ENCODE measurements around the gene ARHGAP24.

ARHGAP24 gene

DNA sequence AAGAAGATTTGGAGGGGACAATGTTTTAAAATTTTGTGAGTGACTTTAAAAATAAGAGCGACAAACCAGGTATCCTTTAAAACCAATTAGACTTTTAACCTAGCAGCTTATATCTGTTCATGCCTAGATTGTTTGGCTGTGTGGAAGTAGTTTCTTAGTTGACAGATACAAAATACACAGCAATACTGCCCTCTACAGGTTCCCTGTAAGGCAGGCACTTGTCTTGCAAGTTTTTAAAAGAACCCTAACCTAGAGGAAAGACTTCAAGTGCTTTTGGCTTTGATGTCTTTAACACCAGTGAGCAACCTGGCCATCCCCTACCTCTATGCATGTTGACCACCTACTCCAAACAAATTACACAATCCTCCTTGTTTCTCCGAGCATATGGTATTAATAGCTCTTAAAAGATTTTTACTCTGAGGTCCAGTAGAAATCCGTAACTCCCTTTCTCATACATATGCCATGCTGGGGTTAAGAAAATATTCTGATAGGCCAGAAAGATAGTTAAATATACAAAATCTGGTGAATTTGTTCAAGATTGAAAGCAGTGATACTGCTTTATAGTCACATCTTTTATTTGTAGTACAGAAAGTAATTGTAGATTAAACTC is 273.0 kb downstream of the ARHGAP24 start:
- peak; percentile 61 for DNase-seq

DNA sequence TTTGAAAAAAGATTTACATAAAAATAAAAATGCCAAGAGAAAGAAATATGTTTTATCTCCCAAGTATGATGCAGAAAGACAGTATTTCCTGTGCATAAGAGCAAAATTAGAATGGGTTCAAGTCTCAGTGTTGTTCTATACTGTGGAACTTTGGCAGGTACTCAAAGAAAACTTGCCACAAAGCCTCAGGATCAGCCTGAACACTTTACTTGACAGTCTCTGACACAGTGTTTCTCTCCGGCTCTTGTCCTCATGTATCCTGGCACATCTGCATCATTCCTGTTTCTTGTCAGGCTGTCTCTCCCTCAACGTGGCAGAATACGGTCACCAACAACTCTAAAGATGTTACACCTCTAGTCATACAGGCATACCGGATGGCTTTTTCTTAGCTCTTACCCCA is 273.7 kb downstream of the ARHGAP24 start:
- no peak for DNase-seq

DNA sequence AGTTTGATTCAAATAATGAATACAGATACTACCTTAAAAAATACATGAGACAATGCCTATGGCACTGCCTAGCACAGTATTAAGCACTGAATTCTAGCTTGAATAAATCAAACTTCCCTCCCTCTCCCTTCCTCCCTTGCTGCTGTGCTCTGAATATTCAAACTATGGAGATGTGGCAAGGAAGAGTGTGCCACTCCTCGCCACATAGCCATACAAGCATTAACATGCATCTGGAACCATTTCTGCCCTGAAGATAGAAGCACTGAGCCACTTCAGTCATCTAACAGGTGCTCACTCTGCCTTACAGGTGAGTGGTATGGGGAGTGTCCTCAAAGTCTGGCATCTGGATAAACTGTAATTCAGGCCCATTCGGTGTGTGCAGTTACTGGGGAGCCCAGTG is 276.9 kb downstream of the ARHGAP24 start:
- no peak for DNase-seq

DNA sequence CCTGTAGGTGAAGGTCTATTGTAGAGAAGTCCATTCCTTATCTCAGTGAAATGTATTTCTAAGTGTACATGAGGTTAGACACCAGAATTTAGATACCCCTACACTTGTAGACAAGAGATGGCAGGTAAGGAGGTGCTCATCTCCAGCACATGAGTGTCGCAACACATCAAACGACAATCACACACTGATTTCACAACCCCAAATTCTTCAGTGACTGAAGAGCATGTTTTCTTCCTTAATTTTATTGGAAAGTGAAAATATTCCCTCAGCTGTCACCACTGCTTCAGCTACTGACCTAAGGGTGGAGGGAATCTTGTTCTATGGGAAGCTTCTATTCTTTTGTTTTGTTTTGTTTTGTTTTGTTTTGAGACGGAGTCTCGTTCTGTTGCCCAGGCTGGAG is 280.3 kb downstream of the ARHGAP24 start:
- no peak for DNase-seq

DNA sequence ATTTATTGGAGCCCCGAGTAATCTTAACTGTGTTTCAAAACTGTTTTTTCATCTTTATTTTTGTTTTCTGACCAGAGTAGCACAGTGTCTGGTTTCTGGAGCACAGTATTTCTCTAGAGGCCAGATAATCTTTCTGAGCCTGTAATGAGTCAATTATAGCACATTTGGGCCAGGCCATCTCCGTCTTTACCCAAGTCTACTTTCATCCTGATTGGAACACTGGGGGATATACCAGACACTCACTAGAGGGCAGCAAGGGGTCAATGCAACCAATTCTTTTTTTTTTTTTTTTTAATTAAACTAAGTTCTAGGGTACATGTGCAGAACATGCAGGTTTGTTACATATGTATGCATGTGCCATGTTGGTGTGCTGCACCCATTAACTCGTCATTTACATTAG is 282.0 kb downstream of the ARHGAP24 start:
- DNase-seq = no peak

DNA sequence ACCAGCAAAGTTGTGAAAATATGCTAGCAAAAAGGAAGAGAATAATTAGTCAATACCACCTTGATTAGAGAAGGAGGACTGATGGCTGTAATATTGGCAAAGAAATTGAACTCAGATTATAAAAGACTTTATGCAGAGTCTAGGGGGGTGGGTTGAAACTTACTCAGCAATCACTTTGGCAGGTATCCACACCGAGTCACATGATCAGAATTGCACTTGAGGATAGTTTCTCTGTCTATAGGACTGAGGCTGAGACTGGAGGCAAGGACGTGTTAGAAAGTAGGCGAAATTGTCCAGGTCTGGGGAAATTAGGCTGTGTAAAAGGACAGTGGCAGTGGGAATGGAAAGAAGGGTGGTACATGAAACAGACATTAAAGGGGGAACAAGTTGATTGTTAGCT is 284.4 kb downstream of the ARHGAP24 start:
- DNase-seq = no peak

DNA sequence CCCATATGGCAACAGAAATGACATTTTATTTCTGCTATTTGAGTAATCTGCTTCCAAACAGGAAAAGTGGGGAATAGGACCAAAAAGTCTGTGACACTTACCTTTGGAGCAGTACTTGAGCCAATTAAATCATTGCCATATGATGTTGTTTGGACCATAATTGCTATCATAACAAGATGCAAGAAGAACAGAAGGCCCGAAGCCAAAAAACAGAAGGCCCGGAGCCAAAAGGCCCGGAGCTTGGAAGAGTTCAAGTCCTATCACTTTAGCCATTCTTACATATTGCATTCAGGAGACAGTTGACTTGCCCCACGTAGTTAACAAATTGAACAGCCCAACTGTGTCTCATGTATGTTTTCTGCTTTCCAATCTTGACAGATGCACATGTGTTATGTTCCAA is 285.6 kb downstream of the ARHGAP24 start:
- DNase-seq = no peak

DNA sequence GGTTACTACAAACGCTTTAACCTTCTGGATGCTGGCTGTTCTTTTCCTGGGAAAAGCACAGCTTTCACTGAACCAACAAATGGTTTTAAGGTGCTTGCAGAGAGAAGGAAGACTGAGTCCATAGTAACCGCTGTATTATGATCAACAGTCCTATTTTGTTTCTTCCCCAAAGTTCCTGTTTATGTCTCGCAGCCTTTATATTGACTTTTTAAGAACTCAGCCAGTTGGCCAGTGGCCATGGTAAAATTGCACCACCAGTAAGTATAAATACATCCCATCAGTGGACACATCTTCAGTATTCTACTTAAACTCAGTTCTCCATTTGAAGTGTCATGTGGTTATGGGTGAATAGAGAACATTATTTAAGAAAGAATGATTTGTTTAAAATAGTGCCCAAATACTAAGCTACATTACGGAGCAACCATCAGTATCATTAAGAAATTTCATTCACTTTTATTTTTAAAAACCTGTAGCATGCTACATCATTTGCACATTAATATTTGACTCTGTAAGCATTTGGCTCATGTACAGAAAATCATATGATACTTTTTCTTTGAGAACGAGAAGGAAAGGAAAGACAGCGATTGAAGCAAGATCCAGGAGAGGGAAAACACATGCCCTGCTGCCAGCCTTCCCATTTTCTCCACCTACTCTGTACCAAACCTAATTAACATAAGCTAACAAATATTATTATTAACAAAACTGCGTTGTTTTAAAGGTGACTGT is 287.0 kb downstream of the ARHGAP24 start:
- DNase-seq = no peak

DNA sequence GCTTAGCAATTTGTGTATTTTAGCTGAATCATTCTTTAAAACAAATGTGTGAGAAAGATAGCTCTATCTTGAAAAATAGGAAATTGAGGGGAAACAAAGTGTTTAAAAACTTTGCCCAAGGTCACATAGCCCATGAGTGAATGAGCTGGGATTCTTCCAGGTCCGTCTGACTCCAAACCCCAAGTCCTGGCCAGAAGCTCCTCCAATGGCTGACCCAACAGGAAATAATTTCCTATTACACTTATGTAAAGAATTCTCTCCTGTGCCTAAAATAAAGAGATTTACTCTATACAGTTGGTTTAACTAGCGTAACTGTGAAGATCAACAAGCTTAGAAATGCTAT is 287.6 kb downstream of the ARHGAP24 start:
- no peak for DNase-seq

DNA sequence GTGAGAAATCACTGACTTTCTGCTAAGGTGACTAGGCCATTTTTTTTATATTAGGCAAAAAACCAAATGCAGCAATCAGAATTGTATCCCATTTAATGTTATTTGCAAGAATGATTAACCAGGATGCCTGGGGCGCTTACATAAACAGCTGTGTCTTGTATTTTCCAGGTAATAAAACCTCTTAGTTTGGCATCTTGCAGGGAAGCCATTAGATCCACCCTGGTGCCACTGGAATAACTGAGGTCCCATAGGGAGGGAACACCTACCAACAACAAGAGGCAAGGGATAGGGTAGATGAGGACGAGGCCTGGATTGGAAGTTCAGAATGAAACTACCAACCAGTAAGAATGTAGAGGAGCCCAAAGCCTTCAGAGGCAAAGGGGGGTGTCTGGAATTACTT is 288.3 kb downstream of the ARHGAP24 start:
- DNase-seq = no peak

DNA sequence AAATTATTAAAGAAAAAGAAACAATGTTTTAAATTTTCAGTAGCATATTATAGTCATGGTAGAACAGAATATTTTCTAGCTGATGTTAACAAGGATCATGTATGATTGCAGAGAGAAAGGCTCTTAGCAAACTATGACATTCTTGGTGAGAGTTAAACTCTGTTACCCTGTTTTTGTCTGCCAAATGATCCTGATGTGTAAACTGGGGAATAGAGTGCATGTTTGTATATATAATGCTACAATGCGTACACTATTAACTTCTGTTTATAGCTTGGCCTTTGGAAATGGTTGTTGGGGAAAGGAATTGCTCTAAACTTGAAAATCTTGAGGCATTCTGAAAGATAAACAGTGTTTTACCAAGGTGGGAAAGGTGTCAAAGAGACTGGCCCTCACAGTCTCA is 292.7 kb downstream of the ARHGAP24 start:
- no peak for DNase-seq

DNA sequence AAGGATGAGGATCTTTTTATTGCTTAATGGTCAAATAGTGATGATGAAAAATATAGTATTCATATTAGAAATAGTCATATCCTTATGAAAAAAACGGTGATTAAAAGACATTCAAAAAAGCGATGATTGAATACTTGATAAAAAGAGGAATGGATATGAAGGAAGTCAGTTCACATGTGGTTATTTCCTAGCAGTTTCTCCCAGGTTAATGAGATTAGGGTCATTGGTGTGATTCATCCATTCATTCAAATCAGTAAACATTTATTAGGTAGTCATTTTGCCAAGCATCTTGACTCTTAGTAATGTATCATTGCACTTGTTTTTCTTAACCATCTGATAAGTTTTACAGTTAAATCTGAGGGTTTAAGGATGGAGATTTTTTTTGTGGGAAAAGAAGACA is 294.1 kb downstream of the ARHGAP24 start:
- DNase-seq = no peak

DNA sequence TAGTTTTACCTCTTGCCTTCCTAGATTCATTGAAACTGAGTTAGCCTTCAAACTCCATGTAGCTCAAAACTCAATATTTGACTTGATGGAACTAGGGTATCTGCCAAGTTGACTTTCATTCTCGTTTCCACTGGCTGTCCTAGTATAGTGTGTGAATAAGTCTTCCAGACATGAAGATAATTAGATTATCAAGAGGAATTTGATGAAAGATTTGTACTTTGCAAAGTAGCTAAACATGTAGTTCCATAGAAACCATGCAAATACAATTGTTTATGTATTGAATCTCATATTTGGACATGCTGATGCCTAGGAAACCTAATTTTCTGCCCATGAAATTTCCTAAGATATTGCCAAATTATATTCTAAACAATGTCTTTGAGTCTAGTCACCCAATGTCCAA is 297.5 kb downstream of the ARHGAP24 start:
- DNase-seq = no peak

DNA sequence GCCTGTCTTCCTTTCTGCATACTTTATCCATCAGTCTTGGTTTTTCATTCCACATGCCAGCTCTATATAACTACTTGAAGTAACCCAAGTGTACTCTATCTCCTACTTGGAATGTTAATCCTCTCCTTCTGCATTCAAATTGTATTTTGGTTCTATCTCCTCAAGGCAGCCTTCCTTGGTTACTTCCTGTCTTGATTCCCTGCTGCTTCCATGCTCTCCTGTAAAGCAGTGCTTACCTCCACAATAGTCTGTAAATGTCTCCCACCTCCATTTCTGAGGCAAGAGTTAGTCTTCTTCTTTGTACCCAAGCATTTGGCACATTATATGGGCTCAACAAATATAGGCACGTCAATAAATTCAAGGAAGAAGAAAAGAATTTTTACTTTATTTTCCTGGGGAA is 298.4 kb downstream of the ARHGAP24 start:
- no peak for DNase-seq

DNA sequence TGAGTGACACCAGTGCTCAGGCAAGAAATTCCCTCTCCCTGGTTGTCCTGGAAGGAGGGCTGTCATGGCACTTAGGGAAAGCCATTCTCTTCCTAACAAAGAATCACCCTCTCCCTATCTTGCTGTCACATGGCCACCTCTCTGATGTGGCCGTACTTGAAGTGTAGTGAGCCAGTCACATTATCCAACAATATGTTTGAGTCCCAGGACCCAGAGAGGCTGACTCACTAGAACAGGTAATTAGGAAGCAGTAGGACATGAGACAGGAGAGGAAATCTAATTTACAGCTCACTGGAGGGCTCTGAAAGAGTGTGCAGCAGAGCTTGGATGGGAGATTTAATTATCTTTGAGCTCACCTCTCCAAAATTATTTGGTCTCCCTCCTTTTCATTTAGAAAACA is 299.1 kb downstream of the ARHGAP24 start:
- no peak for DNase-seq

DNA sequence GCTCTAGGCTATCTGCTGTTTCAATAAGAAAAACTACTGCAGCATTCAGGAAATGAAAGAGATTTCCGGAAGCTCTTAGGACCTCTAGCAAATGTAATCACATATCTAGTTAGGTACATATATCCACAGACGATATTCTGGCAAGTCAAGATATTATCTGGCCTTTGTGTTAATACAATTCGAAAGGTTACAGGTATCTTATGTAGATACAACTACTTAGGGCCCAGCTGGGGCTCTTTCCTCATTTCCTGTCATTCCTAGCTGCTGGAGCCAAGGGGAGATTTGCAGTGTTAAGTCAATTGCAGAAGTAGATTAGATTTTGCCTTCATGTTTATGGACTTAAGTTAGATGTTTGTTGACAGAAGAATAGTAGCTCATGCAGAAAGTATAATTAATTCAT is 299.5 kb downstream of the ARHGAP24 start:
- DNase-seq = no peak

DNA sequence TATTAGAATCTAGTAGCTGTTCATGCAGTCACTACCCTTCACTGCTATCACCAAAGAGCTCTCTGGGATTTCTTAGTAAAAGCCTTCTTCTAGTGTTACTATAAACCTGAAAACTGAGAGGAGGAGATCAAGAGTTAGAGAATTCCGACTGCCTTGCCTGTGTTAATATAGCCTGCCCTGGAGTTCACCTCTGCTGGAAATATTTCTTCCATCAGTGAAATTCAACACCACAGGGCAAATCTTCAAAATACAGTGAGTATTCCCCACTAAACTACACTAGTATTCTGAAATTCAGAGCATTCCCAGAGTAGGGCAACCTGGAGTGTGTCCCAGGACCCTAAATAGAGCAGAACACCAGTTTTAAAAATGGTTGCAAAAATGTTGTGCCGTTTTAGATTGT is 301.1 kb downstream of the ARHGAP24 start:
- no peak for DNase-seq

DNA sequence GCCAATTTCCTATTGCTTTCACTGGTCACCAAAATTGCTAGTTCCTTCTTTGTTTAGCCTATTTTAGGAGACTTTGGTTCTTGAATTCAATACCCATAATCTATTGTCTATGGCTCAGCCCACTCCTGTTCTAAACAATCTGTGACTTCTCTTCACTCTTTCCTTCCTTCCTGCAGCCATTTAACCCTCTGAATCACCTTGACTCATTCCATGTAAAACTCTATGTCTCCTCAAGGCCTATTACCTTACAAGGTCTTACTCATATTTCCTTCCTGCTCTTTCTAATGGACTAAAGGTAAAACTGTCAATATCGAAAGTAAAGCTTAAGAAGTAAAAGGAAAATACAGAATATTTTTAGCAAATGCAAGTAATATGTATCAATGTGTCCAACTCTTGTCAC is 301.6 kb downstream of the ARHGAP24 start:
- DNase-seq = no peak

DNA sequence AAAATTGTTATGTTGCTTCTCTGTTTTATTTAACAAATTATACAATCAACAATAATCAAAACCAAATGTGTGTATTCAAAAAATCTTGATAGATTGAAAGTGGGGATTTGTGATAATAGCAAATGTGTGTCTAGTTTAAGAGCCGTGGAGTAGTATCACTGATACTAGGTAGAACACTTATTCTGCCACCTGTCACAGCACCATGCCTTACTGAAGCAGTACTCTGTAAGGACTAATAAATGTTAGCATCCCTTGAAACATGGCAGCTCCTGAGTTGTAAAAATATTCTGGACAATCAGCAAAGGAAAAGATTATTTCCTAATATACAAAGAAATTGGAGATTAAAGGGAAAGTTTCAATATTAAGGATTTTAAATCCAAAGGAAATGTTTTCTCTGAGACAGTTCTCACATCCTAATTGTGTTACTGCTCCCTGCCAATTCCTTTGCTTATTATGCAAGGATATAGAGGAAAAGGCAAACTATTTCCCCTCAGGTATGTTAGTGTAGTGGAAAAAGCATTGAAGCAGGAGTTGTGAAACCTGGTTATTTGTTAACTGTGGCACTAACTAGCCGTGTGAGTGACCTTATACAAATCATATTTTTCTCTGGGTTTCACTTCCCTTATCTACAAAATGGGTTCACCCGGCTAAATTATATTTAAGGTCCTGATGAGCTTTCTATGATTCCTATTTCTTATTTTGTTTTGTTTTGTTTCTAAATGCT is 303.1 kb downstream of the ARHGAP24 start:
- no peak for DNase-seq

DNA sequence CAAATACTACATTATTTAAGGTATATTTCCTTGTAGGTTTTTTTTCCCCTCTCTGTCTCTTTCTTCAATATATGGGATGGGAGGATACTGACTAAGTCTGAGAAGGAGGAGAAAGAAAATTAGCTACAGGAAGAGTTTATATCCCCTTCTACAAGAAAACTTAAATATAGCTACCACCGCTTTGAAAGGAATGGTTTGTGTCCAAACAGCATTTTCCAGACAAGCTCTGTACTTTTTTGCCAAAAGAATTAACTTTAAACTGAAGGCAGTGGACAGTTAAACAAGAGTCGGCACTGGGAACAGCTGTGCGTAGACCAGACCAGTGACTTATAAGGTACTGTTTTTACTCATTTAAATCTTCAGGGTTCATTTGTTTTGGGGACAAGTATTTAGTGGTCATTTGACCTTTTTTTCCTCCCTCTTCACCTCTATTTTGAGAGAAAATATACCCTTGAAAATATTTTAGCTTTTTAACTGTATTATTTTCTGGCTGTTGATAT is 303.7 kb downstream of the ARHGAP24 start:
- DNase-seq = no peak

DNA sequence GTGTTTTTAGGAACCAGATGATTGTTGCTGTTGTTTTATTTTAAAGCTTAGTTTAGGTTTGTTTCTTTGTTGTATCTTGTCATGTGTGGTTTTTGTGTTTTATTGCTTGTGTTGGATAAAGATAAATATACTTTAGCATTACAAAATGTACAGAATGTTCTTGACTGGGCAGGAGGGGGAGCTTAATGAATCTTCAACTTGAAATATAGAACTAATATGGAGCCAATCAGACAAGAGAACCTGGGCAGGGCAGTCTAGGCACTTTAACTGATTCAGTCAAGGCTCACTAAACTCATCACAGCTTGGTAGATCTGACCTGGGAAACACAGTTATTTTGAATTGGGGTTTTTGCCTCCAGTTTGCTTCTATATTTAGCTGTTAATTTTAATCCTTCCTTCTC is 304.2 kb downstream of the ARHGAP24 start:
- DNase-seq = no peak

DNA sequence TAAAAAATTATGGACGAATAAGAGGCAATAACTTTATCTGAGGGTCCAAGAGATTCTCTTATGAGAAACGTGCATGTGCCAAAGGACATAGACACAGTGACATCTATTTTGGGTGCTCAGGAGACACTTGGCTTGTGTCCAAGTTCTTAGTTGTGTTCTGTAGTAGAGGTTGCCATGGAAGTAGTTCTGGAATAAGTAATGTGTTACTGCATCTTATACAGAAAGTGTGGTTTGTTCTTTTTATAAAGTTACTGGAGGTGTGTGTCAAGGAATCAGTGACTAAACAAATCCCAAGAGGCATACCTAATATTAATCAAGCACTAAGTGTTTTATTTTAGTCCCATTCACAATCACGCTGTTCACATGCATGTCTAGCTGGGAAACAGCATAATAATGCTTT is 305.7 kb downstream of the ARHGAP24 start:
- no peak for DNase-seq

DNA sequence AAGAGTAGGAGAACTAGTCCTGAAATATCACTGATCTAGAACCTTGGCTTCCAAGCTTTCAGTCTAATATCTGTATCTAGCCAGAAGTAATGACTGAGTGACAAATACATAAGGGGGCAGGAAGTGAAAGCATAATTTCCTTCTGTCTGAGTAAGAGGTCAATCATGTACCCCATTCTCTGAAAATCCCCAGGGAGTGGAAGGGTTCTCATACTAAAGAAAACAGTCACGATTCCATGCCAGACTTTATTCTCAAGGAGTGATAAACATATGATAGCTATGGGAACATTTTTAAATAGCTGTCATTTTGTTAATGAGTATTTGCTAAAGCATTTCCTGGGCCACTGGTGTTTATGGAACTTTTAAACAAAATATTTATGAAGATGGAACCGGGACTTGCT is 308.5 kb downstream of the ARHGAP24 start:
- DNase-seq = no peak

DNA sequence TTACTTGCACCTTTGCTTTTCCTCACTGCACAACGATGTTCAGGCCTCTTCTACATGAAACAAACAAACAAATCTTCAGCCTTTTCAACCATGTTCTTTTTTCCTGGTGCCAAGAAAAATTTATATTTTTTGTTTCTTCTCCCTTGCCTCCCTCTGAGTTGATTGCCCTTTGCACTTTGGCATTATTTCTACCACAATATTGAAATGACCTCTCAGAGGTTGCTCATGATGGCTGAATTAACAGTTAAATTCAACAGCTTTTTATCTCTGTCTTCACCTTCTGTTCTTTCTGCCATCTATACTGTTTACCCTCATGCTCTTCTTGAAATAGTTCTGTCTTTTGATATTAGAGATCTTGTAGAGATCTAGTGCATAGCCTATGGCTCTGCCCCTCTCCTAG is 308.9 kb downstream of the ARHGAP24 start:
- no peak for DNase-seq

Measured in retina (tissue), 1 donor.